Adrenal gland (tissue), 12 donors: Measurements from ENCODE around the gene PFKFB4. TPM values are rescaled to one million over a fixed set of nuclear protein-coding genes. Genes with fewer than 3 reads are reported as not detected.

Experiments
- DNase-seq, 7 donors: peaks; one replicate each; pipeline ENCODE4 v3.0.0-alpha.2; 2019 to 2020
- H3K27ac ChIP-seq, 5 donors: fragments of 200-600 bp; sonication (generic) in 4 of 5; 1 replicate in 3 of 5; 2 replicates in 2 of 5; pipeline versions ENCODE4 v1.5.1 to v1.8.0; 2016 to 2020; ENCODE audit warnings: mild to moderate bottlenecking in 1 of 5
- H3K27me3 ChIP-seq: fragments of 200-600 bp; 2 replicates; pipeline ENCODE4 v1.8.0; 2021
- H3K36me3 ChIP-seq, 2 donors: fragments of 200-600 bp; replicated peaks in 1 of 2; 1 replicate in 1 of 2; 2 replicates in 1 of 2; pipeline versions ENCODE4 v1.5.1 to v1.8.0; 2018 to 2022
- H3K4me1 ChIP-seq, 2 donors: fragments of 200-600 bp; replicated peaks in 1 of 2; 1 replicate in 1 of 2; 2 replicates in 1 of 2; pipeline versions ENCODE4 v1.5.1 to v1.8.0; 2018 to 2021
- H3K4me3 ChIP-seq, 4 donors: fragments of 200-600 bp; sonication (generic) in 3 of 4; one replicate each; pipeline ENCODE4 v1.5.1; 2016 to 2018
- H3K9me3 ChIP-seq, 3 donors: fragments of 200-600 bp; sonication (generic) in 1 of 3; replicated peaks in 1 of 3; 1 replicate in 2 of 3; 2 replicates in 1 of 3; pipeline versions ENCODE4 v1.5.1 to v1.8.0; 2016 to 2021
- POLR2A ChIP-seq, 2 donors: fragments of 450-650 bp; IDR thresholded peaks; one replicate each; pipeline ENCODE4 v1.6.1; 2017; ENCODE audit warnings: antibody characterized with exemption in 2 of 2, mild to moderate bottlenecking in 2 of 2, moderate library complexity in 1 of 2
- WGBS, 4 donors: extraction: QIAGEN DNeasy Blood & Tissue Kit in 2 of 4; methylation state at CpG; one replicate each; pipeline versions ENCODE4 v1.1.5 to v1.1.7; 2013 to 2017; 5-methylcytosine and 5-hydroxymethylcytosine counted together
- intact Hi-C, 2 donors: fragments of 100-400 bp; cut with DNase I; formaldehyde crosslinking; loops; one replicate each; pipeline versions ENCODE4 v1.14.1 to v1.15.0; 2022 to 2023
- polyA plus RNA-seq, 3 donors: library from polyadenylated mRNA; stranded (reverse); fragments of 200-250 nt in 2 of 3; fragments of 350-450 nt in 1 of 3; fragmentation: Illumina TruSeq in 1 of 3; extraction: RNeasy Lipid Tissue Mini Kit (QIAGEN cat#74804) in 1 of 3; gene quantifications; one replicate each; pipeline ENCODE4 v1.2.3, GENCODE V29; 2013 to 2014
- total RNA-seq, 9 donors: library from RNA; depleted of rRNA in 4 of 9; stranded (reverse); fragments of >200 nt in 4 of 9; fragments of 120-200 nt in 1 of 9; fragmentation: NEBNext Ultra II Directional in 1 of 9; extraction: Animal tissue kit (Norgen Biotek cat#: 25700) in 1 of 9; gene quantifications; one replicate each; pipeline versions ENCODE4 v1.1.0 to v1.2.4, GENCODE V29; 2013 to 2023
- TF ChIP-seq, protein P1 (sequence below), 6 experiments: fragments of 450-650 bp in 4 of 6; fragments of 200-600 bp in 2 of 6; sonication (generic) in 1 of 6; IDR thresholded peaks; 1 replicate in 5 of 6; 2 replicates in 1 of 6; pipeline versions ENCODE4 v1.5.1 to v1.8.0; 2016 to 2021; ENCODE audit warnings: antibody characterized with exemption in 6 of 6, mild to moderate bottlenecking in 2 of 6, moderate library complexity in 1 of 6
- donor health status: healthy with polysubstance abuse.
- donor health status: Bipolar disorder and iron deficiency.
- donor health status: DM: yes; HTN: yes; CAD: no.
- donor health status: DM: no; HTN: no; CAD: no.
- donor health status: DM: no; HTN: no; CAD: no.
- donor health status: DM: yes; HTN: yes; CAD: no.

PFKFB4 gene
- total and polyA plus RNA-seq, 12 donors = 1.8 to 12.9 (median 4.5) TPM

GRCh38 chr3:48573973-48574585, 17.5 kb upstream of the PFKFB4 start:
- H3K27me3 ChIP-seq = no peaks in the 10 kb centered on the region
- no peaks in the 10 kb centered on the region for H3K9me3 ChIP-seq
- TF ChIP-seq POLR2A (IDR thresholded peaks at IDR 0.05) = no peak
- TF ChIP-seq, protein P1, sequence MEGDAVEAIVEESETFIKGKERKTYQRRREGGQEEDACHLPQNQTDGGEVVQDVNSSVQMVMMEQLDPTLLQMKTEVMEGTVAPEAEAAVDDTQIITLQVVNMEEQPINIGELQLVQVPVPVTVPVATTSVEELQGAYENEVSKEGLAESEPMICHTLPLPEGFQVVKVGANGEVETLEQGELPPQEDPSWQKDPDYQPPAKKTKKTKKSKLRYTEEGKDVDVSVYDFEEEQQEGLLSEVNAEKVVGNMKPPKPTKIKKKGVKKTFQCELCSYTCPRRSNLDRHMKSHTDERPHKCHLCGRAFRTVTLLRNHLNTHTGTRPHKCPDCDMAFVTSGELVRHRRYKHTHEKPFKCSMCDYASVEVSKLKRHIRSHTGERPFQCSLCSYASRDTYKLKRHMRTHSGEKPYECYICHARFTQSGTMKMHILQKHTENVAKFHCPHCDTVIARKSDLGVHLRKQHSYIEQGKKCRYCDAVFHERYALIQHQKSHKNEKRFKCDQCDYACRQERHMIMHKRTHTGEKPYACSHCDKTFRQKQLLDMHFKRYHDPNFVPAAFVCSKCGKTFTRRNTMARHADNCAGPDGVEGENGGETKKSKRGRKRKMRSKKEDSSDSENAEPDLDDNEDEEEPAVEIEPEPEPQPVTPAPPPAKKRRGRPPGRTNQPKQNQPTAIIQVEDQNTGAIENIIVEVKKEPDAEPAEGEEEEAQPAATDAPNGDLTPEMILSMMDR (IDR thresholded peaks at IDR 0.05) = no peak
- no peak for DNase-seq
- H3K27ac ChIP-seq = no peak overlapping the region
- 90 to 100% (median 95%) methylated on average over 5 to 10 of the region's 10 CpGs for WGBS, 4 donors
- H3K4me1 ChIP-seq = no peaks in the 10 kb centered on the region
- no peaks in the 10 kb centered on the region for H3K36me3 ChIP-seq
- intact Hi-C loops = no loop called here
- no peak overlapping the region for H3K4me3 ChIP-seq

DNA sequence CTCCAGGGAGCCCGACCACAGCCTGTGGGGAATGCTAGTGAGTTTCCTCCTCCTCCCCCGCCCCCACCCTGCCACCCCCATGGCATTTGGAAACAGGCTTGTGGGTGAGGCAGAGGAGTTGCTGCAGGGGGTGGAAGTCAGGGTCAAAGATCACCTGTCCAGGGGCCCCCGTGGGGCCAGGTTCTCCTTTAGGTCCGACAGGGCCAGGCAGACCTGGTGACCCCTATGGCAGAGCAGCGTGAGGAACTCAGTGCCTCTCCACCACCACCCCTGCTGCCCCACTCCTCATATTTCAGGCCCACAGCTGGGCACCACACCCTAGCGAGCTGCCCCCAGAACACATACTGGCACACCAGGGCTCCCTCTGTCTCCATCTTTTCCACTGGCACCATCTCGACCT, 15.9 kb upstream of the PFKFB4 start:
- Histone ChIP-seq H3K4me1 (no peaks in the 10 kb centered on the region), H3K27me3 (no peaks in the 10 kb centered on the region), H3K27ac (no peak overlapping the region), H3K4me3 (no peak overlapping the region), H3K9me3 (no peaks in the 10 kb centered on the region), H3K36me3 (no peaks in the 10 kb centered on the region)
- WGBS, 4 donors = 88 to 100% (median 93%) methylated on average over 4 to 7 of the region's 7 CpGs
- intact Hi-C loops = no loop called here
- TF ChIP-seq, protein P1 (IDR thresholded peaks at IDR 0.05) = no peak
- no peak for TF ChIP-seq POLR2A (IDR thresholded peaks at IDR 0.05)
- no peak for DNase-seq

GRCh38 chr3:48571938-48572337, 15.3 kb upstream of the PFKFB4 start:
- Histone ChIP-seq H3K9me3 (no peaks in the 10 kb centered on the region), H3K4me3 (no peak overlapping the region), H3K4me1 (no peaks in the 10 kb centered on the region), H3K27ac (no peak overlapping the region), H3K27me3 (no peaks in the 10 kb centered on the region), H3K36me3 (no peaks in the 10 kb centered on the region)
- intact Hi-C loops = no loop called here
- TF ChIP-seq POLR2A (IDR thresholded peaks at IDR 0.05) = no peak
- no peak for DNase-seq
- 80 to 92% (median 85%) methylated on average over 1 to 12 of the region's 12 CpGs for WGBS, 4 donors

DNA sequence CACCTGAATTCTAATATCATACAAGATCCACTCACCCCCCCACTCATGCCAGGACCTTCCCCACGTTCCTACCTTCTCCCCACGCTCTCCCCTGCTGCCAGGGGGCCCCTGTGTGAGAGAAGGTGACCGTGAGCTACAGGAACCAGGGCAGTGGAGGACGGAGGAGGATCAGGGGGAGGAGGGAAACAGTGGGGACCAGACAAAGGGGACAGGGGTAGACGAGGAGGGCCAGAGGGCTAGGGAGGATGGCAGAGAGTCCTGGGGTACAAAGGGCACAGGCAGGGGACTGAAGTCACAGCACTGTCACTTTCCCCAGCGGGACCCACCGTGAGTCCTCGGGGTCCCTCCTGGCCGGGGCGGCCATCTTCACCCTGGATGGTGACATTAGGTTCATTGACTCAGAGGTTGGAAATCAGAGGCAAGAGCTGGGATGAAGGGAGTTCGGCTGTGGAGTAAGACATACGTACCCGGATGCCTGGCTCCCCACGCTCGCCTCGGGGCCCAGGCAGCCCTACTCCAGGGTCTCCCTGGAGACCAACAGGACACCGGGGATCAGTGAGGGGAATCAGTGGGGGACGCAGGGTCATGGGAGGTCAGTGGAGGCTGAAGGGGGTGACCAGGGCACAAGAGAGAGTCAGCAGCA, 13.3 kb upstream of the PFKFB4 start:
- Histone ChIP-seq H3K36me3 (no peaks in the 10 kb centered on the region), H3K4me3 (no peak overlapping the region), H3K27me3 (no peaks in the 10 kb centered on the region), H3K9me3 (no peaks in the 10 kb centered on the region), H3K27ac (no peak overlapping the region), H3K4me1 (no peaks in the 10 kb centered on the region)
- DNase-seq = no peak
- no peak for TF ChIP-seq POLR2A (IDR thresholded peaks at IDR 0.05)
- TF ChIP-seq, protein P1 (IDR thresholded peaks at IDR 0.05) = no peak
- intact Hi-C loops = no loop called here
- 91 to 94% (median 92%) methylated on average over 17 to 18 of the region's 18 CpGs for WGBS, 4 donors

GRCh38 chr3:48569400-48569799, 12.8 kb upstream of the PFKFB4 start:
- 88 to 93% (median 90%) methylated on average over 6 to 10 of the region's 10 CpGs for WGBS, 4 donors
- Histone ChIP-seq H3K4me3 (no peak overlapping the region), H3K4me1 (no peaks in the 10 kb centered on the region), H3K27me3 (no peaks in the 10 kb centered on the region), H3K27ac (no peak overlapping the region), H3K9me3 (no peaks in the 10 kb centered on the region), H3K36me3 (no peaks in the 10 kb centered on the region)
- intact Hi-C loops = no loop called here
- TF ChIP-seq, protein P1 (IDR thresholded peaks at IDR 0.05) = no peak
- TF ChIP-seq POLR2A (IDR thresholded peaks at IDR 0.05) = no peak
- no peak for DNase-seq
